Epithelial cell of esophagus (primary cell): ENCODE results near the gene UBE2Q1.

Experiments used
- DNase-seq: peaks from one replicate; pipeline ENCODE4 v3.0.0; 2010; ENCODE audit warnings: low read depth
- H3K4me3 ChIP-seq: 2 replicates; pipeline ENCODE4 v1.5.1; 2011; ENCODE audit warnings: mild to moderate bottlenecking, low read length, control low read depth
- TF ChIP-seq, protein P1 (sequence below): IDR thresholded peaks from 2 replicates; pipeline ENCODE4 v1.5.1; 2011; ENCODE audit warnings: low read depth, mild to moderate bottlenecking, low read length, control low read depth, inconsistent platforms; ENCODE audit not compliant: insufficient read depth; ENCODE audit errors: missing control alignments

The UBE2Q1 gene

DNA sequence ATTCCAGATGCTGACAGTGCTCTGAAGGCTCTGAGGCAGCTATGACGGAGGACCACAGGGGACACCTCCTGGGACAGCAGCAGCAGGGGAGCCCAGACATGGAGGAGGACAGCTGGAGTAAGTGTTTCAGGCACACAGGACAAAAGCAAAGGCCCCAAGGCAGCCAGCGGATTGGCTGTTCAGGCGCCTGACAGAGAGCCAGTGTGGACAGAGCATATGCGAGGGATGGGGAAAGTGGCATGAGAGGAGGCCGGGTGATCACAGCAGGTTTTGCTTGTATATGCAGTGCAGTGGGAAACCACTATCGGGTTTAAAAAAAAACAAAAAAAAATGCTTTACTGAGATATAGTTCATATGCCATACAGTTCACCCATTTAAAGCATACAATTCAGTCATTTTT lies 28.2 kb upstream of the UBE2Q1 start:
- no peak for DNase-seq
- no peak overlapping the region for H3K4me3 ChIP-seq
- TF ChIP-seq, protein P1, sequence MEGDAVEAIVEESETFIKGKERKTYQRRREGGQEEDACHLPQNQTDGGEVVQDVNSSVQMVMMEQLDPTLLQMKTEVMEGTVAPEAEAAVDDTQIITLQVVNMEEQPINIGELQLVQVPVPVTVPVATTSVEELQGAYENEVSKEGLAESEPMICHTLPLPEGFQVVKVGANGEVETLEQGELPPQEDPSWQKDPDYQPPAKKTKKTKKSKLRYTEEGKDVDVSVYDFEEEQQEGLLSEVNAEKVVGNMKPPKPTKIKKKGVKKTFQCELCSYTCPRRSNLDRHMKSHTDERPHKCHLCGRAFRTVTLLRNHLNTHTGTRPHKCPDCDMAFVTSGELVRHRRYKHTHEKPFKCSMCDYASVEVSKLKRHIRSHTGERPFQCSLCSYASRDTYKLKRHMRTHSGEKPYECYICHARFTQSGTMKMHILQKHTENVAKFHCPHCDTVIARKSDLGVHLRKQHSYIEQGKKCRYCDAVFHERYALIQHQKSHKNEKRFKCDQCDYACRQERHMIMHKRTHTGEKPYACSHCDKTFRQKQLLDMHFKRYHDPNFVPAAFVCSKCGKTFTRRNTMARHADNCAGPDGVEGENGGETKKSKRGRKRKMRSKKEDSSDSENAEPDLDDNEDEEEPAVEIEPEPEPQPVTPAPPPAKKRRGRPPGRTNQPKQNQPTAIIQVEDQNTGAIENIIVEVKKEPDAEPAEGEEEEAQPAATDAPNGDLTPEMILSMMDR = no peak

DNA sequence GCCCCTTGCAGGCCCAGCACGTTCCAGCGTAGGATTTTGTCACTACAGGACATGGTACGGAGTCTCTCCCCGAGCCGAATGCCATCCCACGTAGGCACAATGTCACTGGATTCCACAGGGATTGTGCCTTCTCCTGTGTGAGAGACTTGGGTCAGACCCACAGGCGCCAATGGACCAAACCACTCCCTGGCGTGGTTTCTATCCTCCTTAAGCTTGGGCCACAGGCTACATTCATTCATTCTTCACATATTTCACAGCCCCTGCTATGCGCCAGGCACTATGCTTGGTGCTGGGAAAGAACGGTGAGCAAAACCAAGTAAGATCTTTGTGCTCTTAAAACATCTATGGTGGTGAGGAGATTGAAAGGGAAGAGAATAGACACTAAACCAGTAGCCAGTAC lies 27.8 kb upstream of the UBE2Q1 start:
- DNase-seq = no peak
- no peak overlapping the region for H3K4me3 ChIP-seq
- TF ChIP-seq, protein P1 = no peak

DNA sequence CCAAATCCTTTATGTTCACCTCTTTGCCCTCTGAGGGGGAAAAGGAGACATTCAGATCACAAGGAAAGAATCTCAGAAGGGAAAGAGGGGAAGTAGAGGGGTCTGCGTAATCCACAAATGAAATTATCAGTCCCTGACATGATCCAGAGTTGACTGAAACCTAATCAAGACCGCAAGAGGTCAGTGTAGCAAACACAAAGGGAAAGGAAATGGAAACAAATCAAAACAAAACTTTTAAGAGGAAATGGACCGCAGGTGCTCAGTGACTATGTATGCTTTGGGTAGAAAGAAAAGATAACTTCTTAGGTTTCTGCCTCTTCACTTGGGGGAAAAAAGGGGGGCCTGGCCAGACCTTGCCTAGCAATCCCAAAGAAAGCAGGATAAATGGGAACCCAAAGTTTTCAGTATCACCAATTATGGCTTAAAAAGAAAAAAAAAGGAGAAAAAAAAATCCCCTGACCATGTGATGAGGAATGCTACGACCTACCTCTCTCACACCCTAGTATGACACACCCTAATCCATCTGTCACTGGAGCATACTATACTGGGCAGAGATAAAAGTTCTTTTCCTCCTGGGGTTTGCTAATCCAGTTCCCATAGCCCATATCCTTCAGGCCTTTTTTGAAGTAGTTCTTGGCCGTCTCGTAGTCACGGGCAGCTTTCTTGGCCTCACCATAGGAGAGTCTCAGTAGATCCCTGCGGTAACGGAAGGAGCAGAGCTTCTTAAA lies 26.0 kb upstream of the UBE2Q1 start:
- no peak for DNase-seq
- TF ChIP-seq, protein P1 = no peak
- no peak overlapping the region for H3K4me3 ChIP-seq

DNA sequence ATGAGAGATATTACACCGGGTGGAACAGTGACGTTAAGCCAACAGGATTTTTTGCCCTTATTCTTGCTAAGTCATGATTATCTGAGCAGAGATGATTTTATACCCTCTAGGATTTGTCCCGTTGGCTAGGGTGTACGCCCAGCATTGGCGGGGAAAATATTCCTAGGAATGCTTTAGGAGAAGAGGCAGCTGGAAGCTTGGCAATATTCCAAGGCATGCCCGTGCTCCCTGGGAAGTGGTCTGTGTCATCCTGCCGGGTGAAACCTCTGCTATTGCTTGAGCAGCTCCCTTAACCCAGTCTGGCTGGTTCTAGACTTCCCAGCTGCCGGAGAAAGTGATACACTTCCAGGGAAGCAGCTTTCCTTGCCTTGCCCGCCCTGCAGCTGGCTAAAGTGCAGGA lies 25.3 kb upstream of the UBE2Q1 start:
- H3K4me3 ChIP-seq = no peak overlapping the region
- TF ChIP-seq, protein P1 = no peak
- no peak for DNase-seq

DNA sequence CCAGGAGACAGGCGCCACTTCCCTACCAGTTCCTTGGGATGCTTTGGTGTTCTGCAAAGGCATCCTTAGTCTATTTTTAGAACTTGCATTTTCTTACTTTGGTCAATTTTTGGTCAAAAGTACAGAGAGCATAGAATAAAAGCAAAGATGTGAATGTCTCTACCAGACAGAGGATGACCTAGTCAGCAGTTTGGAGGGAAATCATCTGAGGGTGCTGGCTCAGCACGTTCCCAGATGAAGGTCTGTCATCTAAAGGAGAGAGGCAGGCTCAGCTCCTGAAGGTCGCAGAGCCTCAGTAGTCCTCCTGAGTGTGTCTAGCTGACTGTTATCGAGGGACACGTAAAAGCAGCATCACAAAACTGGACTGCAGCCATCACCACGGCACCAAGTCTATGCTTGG lies 24.4 kb upstream of the UBE2Q1 start:
- no peak for DNase-seq
- TF ChIP-seq, protein P1 = no peak
- H3K4me3 ChIP-seq = no peak overlapping the region

DNA sequence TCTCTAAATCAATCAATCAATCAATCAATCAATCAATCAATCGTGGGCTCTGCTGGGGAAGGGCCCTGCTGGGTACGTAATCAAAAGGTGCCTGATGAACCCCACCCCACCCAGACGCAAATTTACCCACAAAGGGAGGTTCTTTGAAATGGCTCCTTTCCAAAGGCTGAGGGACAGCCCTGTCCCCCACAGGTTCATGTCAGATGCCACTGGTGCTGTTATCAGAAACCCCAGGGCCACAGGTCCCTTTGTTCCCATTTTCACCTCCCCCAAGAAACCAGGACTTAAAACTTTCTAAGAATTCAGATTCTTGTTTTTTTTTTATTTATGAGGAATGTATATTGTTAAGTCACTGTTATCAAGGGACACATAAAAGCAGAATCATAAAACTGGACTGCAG lies 23.3 kb upstream of the UBE2Q1 start:
- no peak for DNase-seq
- TF ChIP-seq, protein P1 = no peak
- no peak overlapping the region for H3K4me3 ChIP-seq

DNA sequence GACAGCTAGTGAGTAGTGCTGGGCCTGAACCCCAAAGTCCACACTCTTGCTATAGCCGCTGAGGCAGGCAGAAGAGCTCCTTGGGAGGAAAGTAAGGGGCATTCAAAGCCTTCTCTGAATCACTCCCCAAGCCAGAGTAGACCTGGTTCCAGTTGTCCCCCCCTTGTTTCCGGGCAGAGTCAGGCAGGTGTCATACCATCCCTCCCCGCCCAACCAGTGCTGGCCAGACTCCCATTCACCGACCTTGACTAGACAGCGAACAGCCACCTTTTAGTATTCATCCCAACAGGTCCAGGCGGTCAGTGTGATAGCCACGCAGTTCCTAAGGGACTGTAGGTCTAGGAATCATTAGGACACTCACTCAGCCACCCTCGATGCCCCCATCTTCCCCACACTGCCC lies 20.9 kb upstream of the UBE2Q1 start:
- TF ChIP-seq, protein P1 = no peak

More for the DNA sequence above, 20.9 kb upstream of the UBE2Q1 start:
- DNase-seq = no peak
- H3K4me3 ChIP-seq = no peak overlapping the region
